MM.1S (cell line): ENCODE measurements around the gene NTM.

Experiments used
- DNase-seq: peaks from one replicate; pipeline ENCODE4 v3.0.0-alpha.2; 2015
- H2AFZ ChIP-seq: fragments of 300-600 bp; sonication (generic); 2 replicates; pipeline ENCODE4 v1.6.0; 2016; ENCODE audit warnings: antibody characterized with exemption, low read length
- H3F3A ChIP-seq: fragments of 300-600 bp; sonication (generic); 2 replicates; pipeline ENCODE4 v1.6.1; 2016; ENCODE audit warnings: mild to moderate bottlenecking, antibody characterized with exemption, low read length, moderate library complexity, mixed read lengths; ENCODE audit not compliant: insufficient read depth
- H3K27ac ChIP-seq: fragments of 300-600 bp; sonication (generic); 2 replicates; pipeline ENCODE4 v1.5.1; 2016; ENCODE audit warnings: mild to moderate bottlenecking, low read length
- H3K27me3 ChIP-seq: fragments of 300-600 bp; sonication (generic); replicated peaks from 2 replicates; pipeline ENCODE4 v1.6.0; 2016; ENCODE audit warnings: low read length; ENCODE audit not compliant: insufficient read depth
- H3K36me3 ChIP-seq: fragments of 300-600 bp; sonication (generic); replicated peaks from 2 replicates; pipeline ENCODE4 v1.6.1; 2016; ENCODE audit warnings: mild to moderate bottlenecking, low read length, mixed read lengths; ENCODE audit not compliant: insufficient read depth
- H3K4me1 ChIP-seq: fragments of 300-600 bp; sonication (generic); 2 replicates; pipeline ENCODE4 v1.6.1; 2016; ENCODE audit warnings: low read length, mixed read lengths
- H3K4me2 ChIP-seq: fragments of 300-600 bp; sonication (generic); 2 replicates; pipeline ENCODE4 v1.6.0; 2016; ENCODE audit warnings: low read depth, low read length
- H3K4me3 ChIP-seq: fragments of 300-600 bp; sonication (generic); 2 replicates; pipeline ENCODE4 v1.5.1; 2016; ENCODE audit warnings: low read length, mixed read lengths
- H3K79me2 ChIP-seq: fragments of 300-600 bp; sonication (generic); 2 replicates; pipeline ENCODE4 v1.6.1; 2016; ENCODE audit warnings: mixed run types, low read length, mixed read lengths
- H3K9ac ChIP-seq: fragments of 300-600 bp; sonication (generic); 2 replicates; pipeline ENCODE4 v1.6.1; 2016; ENCODE audit warnings: low read length, mixed read lengths
- H3K9me2 ChIP-seq: fragments of 300-600 bp; sonication (generic); replicated peaks from 2 replicates; pipeline ENCODE4 v1.6.1; 2016; ENCODE audit warnings: mild to moderate bottlenecking, low read length, mixed read lengths; ENCODE audit not compliant: insufficient read depth
- H3K9me3 ChIP-seq: fragments of 300-600 bp; sonication (generic); replicated peaks from 2 replicates; pipeline ENCODE4 v1.6.1; 2016; ENCODE audit warnings: mild to moderate bottlenecking, low read length, mixed read lengths; ENCODE audit not compliant: insufficient read depth
- H4K20me1 ChIP-seq: fragments of 300-600 bp; sonication (generic); 2 replicates; pipeline ENCODE4 v1.6.1; 2016; ENCODE audit warnings: mild to moderate bottlenecking, low read length, moderate library complexity, mixed read lengths; ENCODE audit not compliant: insufficient read depth
- CTCF ChIP-seq: fragments of 300-600 bp; sonication (generic); IDR thresholded peaks from 2 replicates; pipeline ENCODE4 v1.5.1; 2016; ENCODE audit warnings: antibody characterized with exemption, low read length, mixed read lengths
- EZH2 ChIP-seq: fragments of 300-600 bp; sonication (generic); optimal IDR thresholded peaks from 2 replicates; pipeline ENCODE3; 2017; ENCODE audit warnings: low read depth, mild to moderate bottlenecking, antibody characterized with exemption, low read length, mixed read lengths
- EZH2phosphoT487 ChIP-seq: fragments of 300-600 bp; sonication (generic); IDR thresholded peaks from 2 replicates; pipeline ENCODE4 v1.6.1; 2018; ENCODE audit warnings: antibody characterized with exemption, low read length

NTM gene

GRCh38 chr11:131592734-131593133 lies 222.3 kb downstream of the NTM start:
- no peak overlapping the region for H3K4me2 ChIP-seq
- H3K27me3 ChIP-seq: no peaks in the 10 kb centered on the region
- H3K79me2 ChIP-seq: no peaks in the 10 kb centered on the region
- no peaks in the 10 kb centered on the region for H4K20me1 ChIP-seq
- H3F3A ChIP-seq: no peaks in the 10 kb centered on the region
- no peak for DNase-seq
- no peak overlapping the region for H3K4me3 ChIP-seq
- H3K9ac ChIP-seq: no peak overlapping the region
- H3K4me1 ChIP-seq: no peaks in the 10 kb centered on the region
- no peaks in the 10 kb centered on the region for H3K36me3 ChIP-seq
- no peak for TF ChIP-seq EZH2phosphoT487
- TF ChIP-seq CTCF: no peak
- TF ChIP-seq EZH2: no peak
- H3K9me2 ChIP-seq: no peaks in the 10 kb centered on the region
- no peak overlapping the region for H3K27ac ChIP-seq
- H2AFZ ChIP-seq: no peak overlapping the region
- H3K9me3 ChIP-seq: no peaks in the 10 kb centered on the region

- Histone ChIP-seq H3K27me3 (no peaks in the 10 kb centered on the region), H3K4me3 (no peak overlapping the region), H3K27ac (no peak overlapping the region), H3K9me2 (no peaks in the 10 kb centered on the region), H3K4me2 (no peak overlapping the region), H3K4me1 (no peaks in the 10 kb centered on the region), H3F3A (no peaks in the 10 kb centered on the region), H4K20me1 (no peaks in the 10 kb centered on the region), H2AFZ (no peak overlapping the region), H3K36me3 (no peaks in the 10 kb centered on the region), H3K79me2 (no peaks in the 10 kb centered on the region), H3K9me3 (no peaks in the 10 kb centered on the region), H3K9ac (no peak overlapping the region)
- DNase-seq: no peak
- TF ChIP-seq CTCF: no peak
- TF ChIP-seq EZH2: no peak
- no peak for TF ChIP-seq EZH2phosphoT487
Observed at GRCh38 chr11:131593301-131593700, 222.9 kb downstream of the NTM start.

GRCh38 chr11:131595797-131596196 lies 225.4 kb downstream of the NTM start:
- Histone ChIP-seq H2AFZ (no peak overlapping the region), H3K4me3 (no peak overlapping the region), H3K9me2 (no peaks in the 10 kb centered on the region), H3K79me2 (no peaks in the 10 kb centered on the region), H3K36me3 (no peaks in the 10 kb centered on the region), H3K27me3 (no peaks in the 10 kb centered on the region), H3F3A (no peaks in the 10 kb centered on the region), H3K27ac (no peak overlapping the region), H3K4me2 (no peak overlapping the region), H4K20me1 (no peaks in the 10 kb centered on the region), H3K9ac (no peak overlapping the region), H3K4me1 (no peaks in the 10 kb centered on the region), H3K9me3 (no peaks in the 10 kb centered on the region)
- TF ChIP-seq CTCF (no peak), EZH2 (no peak), EZH2phosphoT487 (no peak)
- no peak for DNase-seq
